WTC11 (cell line): ENCODE measurements around the gene BICD1. TPM values are rescaled to one million over a fixed set of nuclear protein-coding genes. Genes with fewer than 3 reads are reported as not detected.

Experiments used
- ATAC-seq: fragments of 200-7000 bp; cut with Tn5 transposase; 2 replicates; pipeline ENCODE4 v1.10.0; 2021; ENCODE audit warnings: mild to moderate bottlenecking, moderate library complexity
- CTCF ChIA-PET: fragments of 300-600 bp; sonication (Branson Sonifier 250); formaldehyde crosslinking; loops from one replicate; lab custom pipeline; 2021; ENCODE audit warnings: antibody characterized with exemption; lab: Charles Lee
- POLR2A ChIA-PET: fragments of 350-600 bp; sonication (Branson Sonifier 250); formaldehyde crosslinking; loops from one replicate; lab custom pipeline; 2021; ENCODE audit warnings: antibody characterized with exemption; lab: Charles Lee
- DNase-seq: peaks from one replicate; pipeline ENCODE4 v3.0.0; 2021; ENCODE audit warnings: low spot score
- H3K27ac Mint-ChIP-seq: 2 replicates; pipeline ENCODE4 v1.8.0; 2021; ENCODE audit warnings: mixed read lengths
- H3K27me3 Mint-ChIP-seq: 2 replicates; pipeline ENCODE4 v1.8.0; 2021; ENCODE audit warnings: low read depth, mild to moderate bottlenecking, moderate library complexity, mixed read lengths
- H3K36me3 Mint-ChIP-seq: 2 replicates; pipeline ENCODE4 v1.8.0; 2021; ENCODE audit warnings: mixed read lengths
- H3K4me1 Mint-ChIP-seq: 2 replicates; pipeline ENCODE4 v1.8.0; 2022; ENCODE audit warnings: mixed read lengths
- H3K4me3 Mint-ChIP-seq: 2 replicates; pipeline ENCODE4 v1.8.0; 2021; ENCODE audit warnings: mild to moderate bottlenecking, moderate library complexity, mixed read lengths
- H3K9me3 Mint-ChIP-seq: 2 replicates; pipeline ENCODE4 v1.8.0; 2021; ENCODE audit warnings: mixed read lengths
- ATF2 ChIP-seq: sonication (generic); formaldehyde crosslinking; IDR thresholded peaks from 2 replicates; pipeline ENCODE4 v1.8.1; 2022; ENCODE audit warnings: low read depth, missing genetic modification reagents, borderline replicate concordance
- CBFB ChIP-seq: sonication (generic); formaldehyde crosslinking; IDR thresholded peaks from 2 replicates; pipeline ENCODE4 v1.8.1; 2022; ENCODE audit warnings: mild to moderate bottlenecking, low read depth, missing genetic modification reagents
- CREB1 ChIP-seq: sonication (generic); formaldehyde crosslinking; IDR thresholded peaks from 2 replicates; pipeline ENCODE4 v1.8.0; 2023; ENCODE audit warnings: mild to moderate bottlenecking, missing genetic modification reagents
- EMX1 ChIP-seq: fragments of 250-450 bp; sonication (Bioruptor Pico); IDR thresholded peaks from 2 replicates; pipeline ENCODE4 v1.8.0; 2021; ENCODE audit warnings: mild to moderate bottlenecking
- ESRRA ChIP-seq: sonication (generic); formaldehyde crosslinking; IDR thresholded peaks from 2 replicates; pipeline ENCODE4 v1.8.1; 2022; ENCODE audit warnings: mild to moderate bottlenecking, missing genetic modification reagents, borderline replicate concordance
- FOXP4 ChIP-seq: sonication (generic); formaldehyde crosslinking; IDR thresholded peaks from 2 replicates; pipeline ENCODE4 v1.8.0; 2022; ENCODE audit warnings: mild to moderate bottlenecking, missing genetic modification reagents
- GABPB1 ChIP-seq: sonication (generic); formaldehyde crosslinking; IDR thresholded peaks from 2 replicates; pipeline ENCODE4 v1.8.1; 2023; ENCODE audit warnings: mild to moderate bottlenecking, missing genetic modification reagents
- IRF2 ChIP-seq: sonication (generic); formaldehyde crosslinking; IDR thresholded peaks from 2 replicates; pipeline ENCODE4 v1.8.0; 2022; ENCODE audit warnings: low read depth, missing genetic modification reagents, borderline replicate concordance
- JUN ChIP-seq: sonication (generic); formaldehyde crosslinking; IDR thresholded peaks from 2 replicates; pipeline ENCODE4 v1.8.0; 2023; ENCODE audit warnings: mild to moderate bottlenecking, missing genetic modification reagents
- NR3C1 ChIP-seq: sonication (generic); formaldehyde crosslinking; conservative IDR thresholded peaks from 2 replicates; pipeline ENCODE4 v1.8.1; 2023; ENCODE audit warnings: low read depth, mild to moderate bottlenecking, missing genetic modification reagents
- RORB ChIP-seq: fragments of 250-450 bp; sonication (Bioruptor Pico); IDR thresholded peaks from 2 replicates; pipeline ENCODE4 v1.9.0; 2021; ENCODE audit warnings: mild to moderate bottlenecking
- ZNF138 ChIP-seq: sonication (generic); formaldehyde crosslinking; conservative IDR thresholded peaks from 2 replicates; pipeline ENCODE4 v1.8.1; 2022; ENCODE audit warnings: mild to moderate bottlenecking, moderate library complexity, missing genetic modification reagents
- ZNF396 ChIP-seq: fragments of 250-450 bp; sonication (Bioruptor Pico); IDR thresholded peaks from 2 replicates; pipeline ENCODE4 v1.8.0; 2021; ENCODE audit warnings: mild to moderate bottlenecking, moderate library complexity, borderline replicate concordance
- ZNF532 ChIP-seq: fragments of 250-450 bp; sonication (Bioruptor Pico); IDR thresholded peaks from 2 replicates; pipeline ENCODE4 v1.9.0; 2021; ENCODE audit warnings: mild to moderate bottlenecking, borderline replicate concordance
- total RNA-seq: library from RNA; stranded (reverse); gene quantifications from 3 replicates; pipeline ENCODE4 v1.2.3, GENCODE V29; 2021
- TF ChIP-seq, protein P1 (sequence below): fragments of 250-450 bp; sonication (Bioruptor Pico); conservative IDR thresholded peaks from 2 replicates; pipeline ENCODE4 v1.9.0; 2021; ENCODE audit warnings: mild to moderate bottlenecking
- TF ChIP-seq, protein P2 (sequence below): sonication (generic); formaldehyde crosslinking; conservative IDR thresholded peaks from 2 replicates; pipeline ENCODE4 v1.8.1; 2022; ENCODE audit warnings: mild to moderate bottlenecking, missing genetic modification reagents
- TF ChIP-seq, protein P3 (sequence below): sonication (generic); formaldehyde crosslinking; IDR thresholded peaks from 2 replicates; pipeline ENCODE4 v1.8.1; 2023; ENCODE audit warnings: mild to moderate bottlenecking, missing genetic modification reagents
- TF ChIP-seq, protein P4 (sequence below): sonication (generic); formaldehyde crosslinking; IDR thresholded peaks from 2 replicates; pipeline ENCODE4 v1.8.1; 2022; ENCODE audit warnings: mild to moderate bottlenecking, moderate library complexity, missing genetic modification reagents
- TF ChIP-seq, protein P5 (sequence below): sonication (generic); formaldehyde crosslinking; IDR thresholded peaks from 2 replicates; pipeline ENCODE4 v1.8.0; 2022; ENCODE audit warnings: mild to moderate bottlenecking, missing genetic modification reagents
- TF ChIP-seq, protein P6 (sequence below): sonication (generic); formaldehyde crosslinking; IDR thresholded peaks from 2 replicates; pipeline ENCODE4 v1.8.0; 2022; ENCODE audit warnings: missing genetic modification reagents

BICD1 gene
- total RNA-seq, 1 experiment from 2014 or later, result 69.4 TPM

DNA sequence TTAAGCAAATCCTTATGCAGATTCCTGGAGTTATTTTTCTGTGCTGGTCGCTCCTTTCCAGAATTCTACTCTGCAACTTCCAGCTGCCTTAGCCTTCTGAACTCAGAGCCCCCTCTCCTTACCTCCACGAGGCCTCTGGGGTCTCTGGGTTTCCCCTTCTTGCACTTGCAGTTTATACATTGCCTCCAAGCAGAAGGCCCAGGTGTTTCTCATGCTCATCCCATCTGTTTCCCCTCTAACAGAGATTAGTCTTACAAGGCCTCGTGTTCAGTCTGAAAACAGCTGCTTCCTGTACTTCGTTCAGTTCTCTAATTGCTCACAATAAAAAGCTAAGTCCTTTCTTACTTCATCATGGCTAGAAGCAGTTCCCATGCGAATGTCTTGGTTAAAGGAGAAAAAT lies 158.3 kb downstream of the BICD1 start:
- no peak for DNase-seq
- CTCF ChIA-PET, result interaction anchor here (0.6 to 1.1 kb wide), 3 partner anchors 41 to 477 kb away, joined by 3 to 4 read pairs (median 3); no protein-coding TSS in a partner anchor
- no peaks in the 10 kb centered on the region for H3K9me3 Mint-ChIP-seq
- peaks cover 16% of the 10 kb centered on the region for H3K4me1 Mint-ChIP-seq
- POLR2A ChIA-PET, result no interaction called here
- H3K27me3 Mint-ChIP-seq, result no peaks in the 10 kb centered on the region
- H3K27ac Mint-ChIP-seq, result peak overlapping the region; percentile 82
- TF ChIP-seq JUN (CRISPR knock-in tag) (no peak), ESRRA (no peak), CBFB (CRISPR knock-in tag) (no peak), IRF2 (CRISPR knock-in tag) (no peak), NR3C1 (CRISPR knock-in tag) (no peak), CREB1 (no peak), ZNF396 (CRISPR knock-in tag) (no peak), ATF2 (CRISPR knock-in tag) (no peak), EMX1 (CRISPR knock-in tag) (no peak), RORB (CRISPR knock-in tag) (no peak), ZNF138 (CRISPR knock-in tag) (no peak), FOXP4 (CRISPR knock-in tag) (no peak), GABPB1 (CRISPR knock-in tag) (no peak), ZNF532 (no peak)
- TF ChIP-seq, protein P1, sequence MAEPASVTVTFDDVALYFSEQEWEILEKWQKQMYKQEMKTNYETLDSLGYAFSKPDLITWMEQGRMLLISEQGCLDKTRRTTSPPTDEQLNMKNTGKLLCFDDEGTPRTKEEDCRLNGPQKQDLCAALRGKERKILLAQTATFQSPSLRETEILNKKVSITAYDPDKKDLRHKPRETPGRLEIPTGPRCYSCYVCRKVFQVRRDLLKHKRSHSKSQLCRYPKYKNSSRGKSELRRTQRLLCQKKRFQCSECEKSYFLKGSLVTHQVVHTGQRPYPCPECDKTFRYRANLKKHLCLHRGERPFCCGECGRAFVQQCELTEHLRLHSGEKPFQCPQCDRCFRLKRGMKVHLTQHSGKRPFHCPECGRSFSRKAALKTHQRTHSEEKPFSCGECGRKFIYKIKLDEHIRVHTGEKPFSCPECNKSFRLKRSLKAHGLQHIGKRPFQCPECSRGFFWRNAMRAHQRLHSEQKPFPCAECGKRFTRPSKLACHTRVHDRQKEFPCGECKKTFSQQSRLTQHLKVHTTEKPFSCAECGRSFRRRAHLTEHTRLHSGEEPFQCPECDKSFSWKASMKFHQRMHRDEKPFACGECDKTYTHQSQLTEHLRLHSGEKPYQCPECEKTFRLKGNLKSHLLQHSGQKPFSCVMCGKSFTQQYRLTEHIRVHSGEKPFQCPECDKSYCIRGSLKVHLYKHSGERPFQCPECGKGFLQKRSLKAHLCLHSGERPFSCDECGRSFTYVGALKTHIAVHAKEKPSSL (CRISPR knock-in tag), result no peak
- TF ChIP-seq, protein P2, sequence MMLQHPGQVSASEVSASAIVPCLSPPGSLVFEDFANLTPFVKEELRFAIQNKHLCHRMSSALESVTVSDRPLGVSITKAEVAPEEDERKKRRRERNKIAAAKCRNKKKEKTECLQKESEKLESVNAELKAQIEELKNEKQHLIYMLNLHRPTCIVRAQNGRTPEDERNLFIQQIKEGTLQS (CRISPR knock-in tag), result no peak
- TF ChIP-seq, protein P3, sequence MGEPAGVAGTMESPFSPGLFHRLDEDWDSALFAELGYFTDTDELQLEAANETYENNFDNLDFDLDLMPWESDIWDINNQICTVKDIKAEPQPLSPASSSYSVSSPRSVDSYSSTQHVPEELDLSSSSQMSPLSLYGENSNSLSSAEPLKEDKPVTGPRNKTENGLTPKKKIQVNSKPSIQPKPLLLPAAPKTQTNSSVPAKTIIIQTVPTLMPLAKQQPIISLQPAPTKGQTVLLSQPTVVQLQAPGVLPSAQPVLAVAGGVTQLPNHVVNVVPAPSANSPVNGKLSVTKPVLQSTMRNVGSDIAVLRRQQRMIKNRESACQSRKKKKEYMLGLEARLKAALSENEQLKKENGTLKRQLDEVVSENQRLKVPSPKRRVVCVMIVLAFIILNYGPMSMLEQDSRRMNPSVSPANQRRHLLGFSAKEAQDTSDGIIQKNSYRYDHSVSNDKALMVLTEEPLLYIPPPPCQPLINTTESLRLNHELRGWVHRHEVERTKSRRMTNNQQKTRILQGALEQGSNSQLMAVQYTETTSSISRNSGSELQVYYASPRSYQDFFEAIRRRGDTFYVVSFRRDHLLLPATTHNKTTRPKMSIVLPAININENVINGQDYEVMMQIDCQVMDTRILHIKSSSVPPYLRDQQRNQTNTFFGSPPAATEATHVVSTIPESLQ, result no peak
- TF ChIP-seq, protein P4, sequence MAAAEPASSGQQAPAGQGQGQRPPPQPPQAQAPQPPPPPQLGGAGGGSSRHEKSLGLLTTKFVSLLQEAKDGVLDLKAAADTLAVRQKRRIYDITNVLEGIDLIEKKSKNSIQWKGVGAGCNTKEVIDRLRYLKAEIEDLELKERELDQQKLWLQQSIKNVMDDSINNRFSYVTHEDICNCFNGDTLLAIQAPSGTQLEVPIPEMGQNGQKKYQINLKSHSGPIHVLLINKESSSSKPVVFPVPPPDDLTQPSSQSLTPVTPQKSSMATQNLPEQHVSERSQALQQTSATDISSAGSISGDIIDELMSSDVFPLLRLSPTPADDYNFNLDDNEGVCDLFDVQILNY (CRISPR knock-in tag), result no peak
- TF ChIP-seq, protein P5, sequence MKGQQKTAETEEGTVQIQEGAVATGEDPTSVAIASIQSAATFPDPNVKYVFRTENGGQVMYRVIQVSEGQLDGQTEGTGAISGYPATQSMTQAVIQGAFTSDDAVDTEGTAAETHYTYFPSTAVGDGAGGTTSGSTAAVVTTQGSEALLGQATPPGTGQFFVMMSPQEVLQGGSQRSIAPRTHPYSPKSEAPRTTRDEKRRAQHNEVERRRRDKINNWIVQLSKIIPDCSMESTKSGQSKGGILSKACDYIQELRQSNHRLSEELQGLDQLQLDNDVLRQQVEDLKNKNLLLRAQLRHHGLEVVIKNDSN (CRISPR knock-in tag), result no peak
- TF ChIP-seq, protein P6, sequence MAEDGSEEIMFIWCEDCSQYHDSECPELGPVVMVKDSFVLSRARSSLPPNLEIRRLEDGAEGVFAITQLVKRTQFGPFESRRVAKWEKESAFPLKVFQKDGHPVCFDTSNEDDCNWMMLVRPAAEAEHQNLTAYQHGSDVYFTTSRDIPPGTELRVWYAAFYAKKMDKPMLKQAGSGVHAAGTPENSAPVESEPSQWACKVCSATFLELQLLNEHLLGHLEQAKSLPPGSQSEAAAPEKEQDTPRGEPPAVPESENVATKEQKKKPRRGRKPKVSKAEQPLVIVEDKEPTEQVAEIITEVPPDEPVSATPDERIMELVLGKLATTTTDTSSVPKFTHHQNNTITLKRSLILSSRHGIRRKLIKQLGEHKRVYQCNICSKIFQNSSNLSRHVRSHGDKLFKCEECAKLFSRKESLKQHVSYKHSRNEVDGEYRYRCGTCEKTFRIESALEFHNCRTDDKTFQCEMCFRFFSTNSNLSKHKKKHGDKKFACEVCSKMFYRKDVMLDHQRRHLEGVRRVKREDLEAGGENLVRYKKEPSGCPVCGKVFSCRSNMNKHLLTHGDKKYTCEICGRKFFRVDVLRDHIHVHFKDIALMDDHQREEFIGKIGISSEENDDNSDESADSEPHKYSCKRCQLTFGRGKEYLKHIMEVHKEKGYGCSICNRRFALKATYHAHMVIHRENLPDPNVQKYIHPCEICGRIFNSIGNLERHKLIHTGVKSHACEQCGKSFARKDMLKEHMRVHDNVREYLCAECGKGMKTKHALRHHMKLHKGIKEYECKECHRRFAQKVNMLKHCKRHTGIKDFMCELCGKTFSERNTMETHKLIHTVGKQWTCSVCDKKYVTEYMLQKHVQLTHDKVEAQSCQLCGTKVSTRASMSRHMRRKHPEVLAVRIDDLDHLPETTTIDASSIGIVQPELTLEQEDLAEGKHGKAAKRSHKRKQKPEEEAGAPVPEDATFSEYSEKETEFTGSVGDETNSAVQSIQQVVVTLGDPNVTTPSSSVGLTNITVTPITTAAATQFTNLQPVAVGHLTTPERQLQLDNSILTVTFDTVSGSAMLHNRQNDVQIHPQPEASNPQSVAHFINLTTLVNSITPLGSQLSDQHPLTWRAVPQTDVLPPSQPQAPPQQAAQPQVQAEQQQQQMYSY (CRISPR knock-in tag), result no peak
- TF ChIP-seq, all 79 proteins: peak for 0
- H3K36me3 Mint-ChIP-seq, result no peaks in the 10 kb centered on the region
- H3K4me3 Mint-ChIP-seq, result no peak overlapping the region
- ATAC-seq, result no peak
